ENCODE measurements around the gene AK8. TPM values are rescaled to one million over a fixed set of nuclear protein-coding genes. Genes with fewer than 3 reads are reported as not detected.

Gene AK8
- total RNA-seq, 1 experiment from 2014 or later: 2.5 TPM

DNA sequence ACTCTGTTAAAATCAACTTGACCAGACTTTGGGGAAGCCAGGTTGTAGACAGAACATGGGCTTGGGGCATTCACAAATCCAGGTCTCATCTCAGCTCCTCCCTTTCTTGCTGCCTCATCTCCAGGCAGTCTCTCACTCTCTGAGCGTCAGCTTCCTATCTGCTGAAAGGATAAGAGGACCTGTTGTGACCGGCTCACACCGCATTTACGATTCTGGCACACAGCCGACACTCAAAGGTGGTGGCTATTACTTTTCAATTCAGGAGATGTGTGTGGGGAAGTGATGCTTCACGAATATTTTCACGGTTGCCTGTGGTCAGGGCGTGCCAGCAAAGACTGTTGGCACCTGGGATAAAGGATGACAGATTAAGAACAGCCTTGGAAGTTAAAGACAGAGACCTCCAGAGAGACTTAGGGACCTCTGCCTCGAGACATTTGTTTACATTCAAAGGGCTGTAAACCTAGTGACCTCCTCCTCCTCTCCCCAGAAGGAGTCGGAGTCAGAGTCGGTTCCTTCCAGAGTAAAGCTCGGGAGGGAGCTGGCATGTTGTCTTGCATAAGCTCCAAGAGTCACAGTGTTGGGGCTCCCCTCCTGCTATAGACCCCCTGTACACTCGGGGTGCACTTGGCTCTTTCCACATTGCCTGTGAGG lies 83.2 kb downstream of the AK8 start:
- no peaks in the 10 kb centered on the region for H3K79me2 ChIP-seq (ENCODE audit: insufficient read depth, low read length)
- no peaks in the 10 kb centered on the region for H3K9me3 ChIP-seq (ENCODE audit: control insufficient read depth in 1 of 2, insufficient read depth in 1 of 2, low read depth in 1 of 2, low read length in 2 of 2)
- 0 out of 2 replicates have a peak, but pooled peaks cover 5% of the 10 kb centered on the region for H3K27me3 ChIP-seq (ENCODE audit: insufficient read depth, low read length)
- no peaks in the 10 kb centered on the region for H3K9me2 ChIP-seq (ENCODE audit: insufficient read depth)
- POLR2A ChIA-PET: no interaction called here
- H3K4me3 ChIP-seq (replicated peaks in 1 of 2; ENCODE audit: low read depth in 1 of 2, low read length in 2 of 2): no peak overlapping the region
- no peak overlapping the region for H3K9ac ChIP-seq (ENCODE audit: low read length)
- no peak overlapping the region for H2AFZ ChIP-seq (ENCODE audit: low read depth, low read length, poor library complexity, severe bottlenecking)
- TF ChIP-seq YY1 (IDR thresholded peaks at IDR 0.05; ENCODE audit: extremely low read depth, insufficient replicate concordance, low read depth, low read length): no peak
- TF ChIP-seq SRF (IDR thresholded peaks at IDR 0.05; ENCODE audit: low read depth): no peak
- no peaks in the 10 kb centered on the region for H4K20me1 ChIP-seq (ENCODE audit: insufficient read depth)
- no peak overlapping the region for H3K4me2 ChIP-seq (ENCODE audit: low read length)
- intact Hi-C loops (cut with micrococcal nuclease): no loop called here
- CTCF ChIA-PET: no interaction called here
- H3K4me1 ChIP-seq (ENCODE audit: control insufficient read depth in 1 of 2, insufficient read depth in 2 of 2, low read length in 2 of 2): peaks cover 1 to 12% of the 10 kb centered on the region in 2 experiments; a peak in 2 of 4 replicates
- DNase-seq (ENCODE audit: low read depth, low spot score) (no peak), ATAC-seq (no peak)
- H3K36me3 ChIP-seq (ENCODE audit: control insufficient read depth in 1 of 2, insufficient read depth in 2 of 2, low read length in 2 of 2): no peaks in the 10 kb centered on the region
- RAD21 ChIA-PET (ENCODE audit: low non-redundant PET in 1 of 2, low total read pairs in 2 of 2, uncharacterized antibody in 2 of 2, unreplicated experiment in 2 of 2): no interaction called here
- no TSS peak for BruUV-seq (replicated peaks)
- H3K27ac ChIP-seq (ENCODE audit: low read depth, low read length): no peak overlapping the region

DNA sequence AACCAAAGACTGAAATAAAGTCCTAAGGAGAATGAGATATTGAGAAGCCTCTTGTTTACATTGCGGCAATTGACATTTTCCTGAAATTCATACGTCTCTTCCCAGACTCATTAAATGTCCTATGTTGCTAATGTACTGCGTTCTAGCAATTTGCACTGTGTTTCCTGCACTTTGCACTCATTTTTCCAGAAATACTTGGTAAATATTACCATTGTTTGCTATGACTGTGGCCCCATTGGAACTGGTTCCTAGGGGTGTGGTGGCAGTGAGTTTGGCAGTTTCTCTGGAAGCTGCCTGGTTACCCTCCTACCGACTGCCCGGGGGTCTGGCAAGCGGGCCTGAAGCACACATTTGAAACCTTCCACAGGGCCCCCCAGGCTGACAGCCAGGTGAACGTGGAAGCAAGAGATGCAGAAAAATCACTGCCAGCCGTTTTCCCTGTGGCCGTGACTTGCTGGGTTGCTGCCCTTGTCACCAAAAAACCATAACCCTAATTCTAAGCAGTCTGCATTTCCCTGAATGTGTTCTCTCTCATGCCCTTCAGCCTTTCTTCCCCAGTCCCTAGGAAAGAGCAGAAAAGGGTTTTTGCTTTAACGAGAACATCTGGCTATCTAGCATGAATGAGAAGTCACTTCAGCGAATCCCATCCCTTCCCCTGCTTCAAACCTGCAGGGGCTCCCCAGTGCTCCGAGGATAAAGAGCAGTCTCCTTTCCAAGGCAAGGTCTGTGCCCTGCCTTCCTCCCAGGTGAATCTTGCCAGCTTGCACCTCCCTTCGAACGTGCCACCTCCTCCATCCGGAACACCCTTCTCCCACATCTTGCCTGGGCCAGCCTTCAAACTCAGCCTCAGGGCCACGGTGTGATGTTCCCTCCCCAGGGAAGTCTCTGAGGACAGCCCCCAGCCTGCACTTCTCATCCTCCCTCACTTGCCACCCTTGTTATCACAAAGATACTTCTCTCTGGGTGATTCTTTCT lies 84.2 kb downstream of the AK8 start:
- Histone ChIP-seq H3K4me1 (ENCODE audit: control insufficient read depth in 1 of 2, insufficient read depth in 2 of 2, low read length in 2 of 2) (peaks cover 0 to 2% of the 10 kb centered on the region in 2 experiments; a peak in 1 of 4 replicates), H3K9me3 (ENCODE audit: control insufficient read depth in 1 of 2, insufficient read depth in 1 of 2, low read depth in 1 of 2, low read length in 2 of 2) (no peaks in the 10 kb centered on the region), H3K79me2 (ENCODE audit: insufficient read depth, low read length) (no peaks in the 10 kb centered on the region), H3K4me3 (replicated peaks in 1 of 2; ENCODE audit: low read depth in 1 of 2, low read length in 2 of 2) (no peak overlapping the region), H3K9ac (ENCODE audit: low read length) (no peak overlapping the region), H3K9me2 (ENCODE audit: insufficient read depth) (no peaks in the 10 kb centered on the region), H3K36me3 (ENCODE audit: control insufficient read depth in 1 of 2, insufficient read depth in 2 of 2, low read length in 2 of 2) (no peaks in the 10 kb centered on the region), H3K27me3 (ENCODE audit: insufficient read depth, low read length) (0 out of 2 replicates have a peak, but pooled peaks cover 5% of the 10 kb centered on the region), H3K4me2 (ENCODE audit: low read length) (no peak overlapping the region), H4K20me1 (ENCODE audit: insufficient read depth) (no peaks in the 10 kb centered on the region), H2AFZ (ENCODE audit: low read depth, low read length, poor library complexity, severe bottlenecking) (no peak overlapping the region), H3K27ac (ENCODE audit: low read depth, low read length) (no peak overlapping the region)
- intact Hi-C loops (cut with micrococcal nuclease): no loop called here
- ChIA-PET POLR2A (no interaction called here), CTCF (no interaction called here), RAD21 (ENCODE audit: low non-redundant PET in 1 of 2, low total read pairs in 2 of 2, uncharacterized antibody in 2 of 2, unreplicated experiment in 2 of 2) (no interaction called here)
- ATAC-seq (no peak), DNase-seq (ENCODE audit: low read depth, low spot score) (no peak)
- BruUV-seq (replicated peaks): no TSS peak
- TF ChIP-seq YY1 (IDR thresholded peaks at IDR 0.05; ENCODE audit: extremely low read depth, insufficient replicate concordance, low read depth, low read length): no peak
- TF ChIP-seq EZH2 (IDR thresholded peaks at IDR 0.05): no peak
- TF ChIP-seq, protein P1, sequence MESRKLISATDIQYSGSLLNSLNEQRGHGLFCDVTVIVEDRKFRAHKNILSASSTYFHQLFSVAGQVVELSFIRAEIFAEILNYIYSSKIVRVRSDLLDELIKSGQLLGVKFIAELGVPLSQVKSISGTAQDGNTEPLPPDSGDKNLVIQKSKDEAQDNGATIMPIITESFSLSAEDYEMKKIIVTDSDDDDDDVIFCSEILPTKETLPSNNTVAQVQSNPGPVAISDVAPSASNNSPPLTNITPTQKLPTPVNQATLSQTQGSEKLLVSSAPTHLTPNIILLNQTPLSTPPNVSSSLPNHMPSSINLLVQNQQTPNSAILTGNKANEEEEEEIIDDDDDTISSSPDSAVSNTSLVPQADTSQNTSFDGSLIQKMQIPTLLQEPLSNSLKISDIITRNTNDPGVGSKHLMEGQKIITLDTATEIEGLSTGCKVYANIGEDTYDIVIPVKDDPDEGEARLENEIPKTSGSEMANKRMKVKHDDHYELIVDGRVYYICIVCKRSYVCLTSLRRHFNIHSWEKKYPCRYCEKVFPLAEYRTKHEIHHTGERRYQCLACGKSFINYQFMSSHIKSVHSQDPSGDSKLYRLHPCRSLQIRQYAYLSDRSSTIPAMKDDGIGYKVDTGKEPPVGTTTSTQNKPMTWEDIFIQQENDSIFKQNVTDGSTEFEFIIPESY (IDR thresholded peaks at IDR 0.05; ENCODE audit: extremely low read depth, insufficient replicate concordance, low read length): no peak
- TF ChIP-seq, protein P2, sequence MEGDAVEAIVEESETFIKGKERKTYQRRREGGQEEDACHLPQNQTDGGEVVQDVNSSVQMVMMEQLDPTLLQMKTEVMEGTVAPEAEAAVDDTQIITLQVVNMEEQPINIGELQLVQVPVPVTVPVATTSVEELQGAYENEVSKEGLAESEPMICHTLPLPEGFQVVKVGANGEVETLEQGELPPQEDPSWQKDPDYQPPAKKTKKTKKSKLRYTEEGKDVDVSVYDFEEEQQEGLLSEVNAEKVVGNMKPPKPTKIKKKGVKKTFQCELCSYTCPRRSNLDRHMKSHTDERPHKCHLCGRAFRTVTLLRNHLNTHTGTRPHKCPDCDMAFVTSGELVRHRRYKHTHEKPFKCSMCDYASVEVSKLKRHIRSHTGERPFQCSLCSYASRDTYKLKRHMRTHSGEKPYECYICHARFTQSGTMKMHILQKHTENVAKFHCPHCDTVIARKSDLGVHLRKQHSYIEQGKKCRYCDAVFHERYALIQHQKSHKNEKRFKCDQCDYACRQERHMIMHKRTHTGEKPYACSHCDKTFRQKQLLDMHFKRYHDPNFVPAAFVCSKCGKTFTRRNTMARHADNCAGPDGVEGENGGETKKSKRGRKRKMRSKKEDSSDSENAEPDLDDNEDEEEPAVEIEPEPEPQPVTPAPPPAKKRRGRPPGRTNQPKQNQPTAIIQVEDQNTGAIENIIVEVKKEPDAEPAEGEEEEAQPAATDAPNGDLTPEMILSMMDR (IDR thresholded peaks at IDR 0.05 in 2 of 3, conservative IDR thresholded peaks at IDR 0.05 in 1 of 3; ENCODE audit: borderline replicate concordance in 1 of 3, insufficient read depth in 1 of 3, low read depth in 2 of 3, low read length in 2 of 3): no peak
- TF ChIP-seq, protein P3, sequence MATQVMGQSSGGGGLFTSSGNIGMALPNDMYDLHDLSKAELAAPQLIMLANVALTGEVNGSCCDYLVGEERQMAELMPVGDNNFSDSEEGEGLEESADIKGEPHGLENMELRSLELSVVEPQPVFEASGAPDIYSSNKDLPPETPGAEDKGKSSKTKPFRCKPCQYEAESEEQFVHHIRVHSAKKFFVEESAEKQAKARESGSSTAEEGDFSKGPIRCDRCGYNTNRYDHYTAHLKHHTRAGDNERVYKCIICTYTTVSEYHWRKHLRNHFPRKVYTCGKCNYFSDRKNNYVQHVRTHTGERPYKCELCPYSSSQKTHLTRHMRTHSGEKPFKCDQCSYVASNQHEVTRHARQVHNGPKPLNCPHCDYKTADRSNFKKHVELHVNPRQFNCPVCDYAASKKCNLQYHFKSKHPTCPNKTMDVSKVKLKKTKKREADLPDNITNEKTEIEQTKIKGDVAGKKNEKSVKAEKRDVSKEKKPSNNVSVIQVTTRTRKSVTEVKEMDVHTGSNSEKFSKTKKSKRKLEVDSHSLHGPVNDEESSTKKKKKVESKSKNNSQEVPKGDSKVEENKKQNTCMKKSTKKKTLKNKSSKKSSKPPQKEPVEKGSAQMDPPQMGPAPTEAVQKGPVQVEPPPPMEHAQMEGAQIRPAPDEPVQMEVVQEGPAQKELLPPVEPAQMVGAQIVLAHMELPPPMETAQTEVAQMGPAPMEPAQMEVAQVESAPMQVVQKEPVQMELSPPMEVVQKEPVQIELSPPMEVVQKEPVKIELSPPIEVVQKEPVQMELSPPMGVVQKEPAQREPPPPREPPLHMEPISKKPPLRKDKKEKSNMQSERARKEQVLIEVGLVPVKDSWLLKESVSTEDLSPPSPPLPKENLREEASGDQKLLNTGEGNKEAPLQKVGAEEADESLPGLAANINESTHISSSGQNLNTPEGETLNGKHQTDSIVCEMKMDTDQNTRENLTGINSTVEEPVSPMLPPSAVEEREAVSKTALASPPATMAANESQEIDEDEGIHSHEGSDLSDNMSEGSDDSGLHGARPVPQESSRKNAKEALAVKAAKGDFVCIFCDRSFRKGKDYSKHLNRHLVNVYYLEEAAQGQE (IDR thresholded peaks at IDR 0.05; ENCODE audit: low read depth): no peak
- no peak for TF ChIP-seq EZH2phosphoT487 (IDR thresholded peaks at IDR 0.05; ENCODE audit: borderline replicate concordance)
